Esophagus muscularis mucosa (tissue), 3 donors: ENCODE measurements around the gene SLC2A6.

Experiments
- POLR2A ChIP-seq: fragments of 450-650 bp; IDR thresholded peaks from one replicate; pipeline ENCODE4 v1.6.1; 2017; ENCODE audit warnings: antibody characterized with exemption, moderate library complexity, mild to moderate bottlenecking, low read depth
- POLR2AphosphoS5 ChIP-seq, 2 donors: sonication (generic); formaldehyde crosslinking; IDR thresholded peaks; one replicate each; pipeline ENCODE4 v1.6.1; 2017; ENCODE audit warnings: antibody characterized with exemption in 2 of 2
- TF ChIP-seq, protein P1 (sequence below), 3 experiments: fragments of 200-600 bp in 2 of 3; fragments of 450-650 bp in 1 of 3; sonication (generic) in 2 of 3; IDR thresholded peaks; one replicate each; pipeline ENCODE4 v1.5.1; 2017 to 2019; ENCODE audit warnings: antibody characterized with exemption in 3 of 3, mild to moderate bottlenecking in 2 of 3, moderate library complexity in 1 of 3

- no peak for TF ChIP-seq POLR2A
- TF ChIP-seq POLR2AphosphoS5 (IDR thresholded peaks at IDR 0.05): no peak
- TF ChIP-seq, protein P1, sequence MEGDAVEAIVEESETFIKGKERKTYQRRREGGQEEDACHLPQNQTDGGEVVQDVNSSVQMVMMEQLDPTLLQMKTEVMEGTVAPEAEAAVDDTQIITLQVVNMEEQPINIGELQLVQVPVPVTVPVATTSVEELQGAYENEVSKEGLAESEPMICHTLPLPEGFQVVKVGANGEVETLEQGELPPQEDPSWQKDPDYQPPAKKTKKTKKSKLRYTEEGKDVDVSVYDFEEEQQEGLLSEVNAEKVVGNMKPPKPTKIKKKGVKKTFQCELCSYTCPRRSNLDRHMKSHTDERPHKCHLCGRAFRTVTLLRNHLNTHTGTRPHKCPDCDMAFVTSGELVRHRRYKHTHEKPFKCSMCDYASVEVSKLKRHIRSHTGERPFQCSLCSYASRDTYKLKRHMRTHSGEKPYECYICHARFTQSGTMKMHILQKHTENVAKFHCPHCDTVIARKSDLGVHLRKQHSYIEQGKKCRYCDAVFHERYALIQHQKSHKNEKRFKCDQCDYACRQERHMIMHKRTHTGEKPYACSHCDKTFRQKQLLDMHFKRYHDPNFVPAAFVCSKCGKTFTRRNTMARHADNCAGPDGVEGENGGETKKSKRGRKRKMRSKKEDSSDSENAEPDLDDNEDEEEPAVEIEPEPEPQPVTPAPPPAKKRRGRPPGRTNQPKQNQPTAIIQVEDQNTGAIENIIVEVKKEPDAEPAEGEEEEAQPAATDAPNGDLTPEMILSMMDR (IDR thresholded peaks at IDR 0.05): no peak
Measured at GRCh38 chr9:133487331-133487725, 8.4 kb upstream of the SLC2A6 start.
